NCI-H1930 (cell line): ENCODE data around the gene MAB21L4.

Experiments used
- DNase-seq, 2 experiments: peaks; one replicate each; lab custom pipeline; 2025; lab: John Stamatoyannopoulos, UW

MAB21L4 gene

GRCh38 chr2:240925191-240925567 is 29.2 kb upstream of the MAB21L4 start:
- no peak for DNase-seq

- DNase-seq, result no peak
These were observed 27.1 kb upstream of the MAB21L4 start for GRCh38 chr2:240922982-240923537.

DNA sequence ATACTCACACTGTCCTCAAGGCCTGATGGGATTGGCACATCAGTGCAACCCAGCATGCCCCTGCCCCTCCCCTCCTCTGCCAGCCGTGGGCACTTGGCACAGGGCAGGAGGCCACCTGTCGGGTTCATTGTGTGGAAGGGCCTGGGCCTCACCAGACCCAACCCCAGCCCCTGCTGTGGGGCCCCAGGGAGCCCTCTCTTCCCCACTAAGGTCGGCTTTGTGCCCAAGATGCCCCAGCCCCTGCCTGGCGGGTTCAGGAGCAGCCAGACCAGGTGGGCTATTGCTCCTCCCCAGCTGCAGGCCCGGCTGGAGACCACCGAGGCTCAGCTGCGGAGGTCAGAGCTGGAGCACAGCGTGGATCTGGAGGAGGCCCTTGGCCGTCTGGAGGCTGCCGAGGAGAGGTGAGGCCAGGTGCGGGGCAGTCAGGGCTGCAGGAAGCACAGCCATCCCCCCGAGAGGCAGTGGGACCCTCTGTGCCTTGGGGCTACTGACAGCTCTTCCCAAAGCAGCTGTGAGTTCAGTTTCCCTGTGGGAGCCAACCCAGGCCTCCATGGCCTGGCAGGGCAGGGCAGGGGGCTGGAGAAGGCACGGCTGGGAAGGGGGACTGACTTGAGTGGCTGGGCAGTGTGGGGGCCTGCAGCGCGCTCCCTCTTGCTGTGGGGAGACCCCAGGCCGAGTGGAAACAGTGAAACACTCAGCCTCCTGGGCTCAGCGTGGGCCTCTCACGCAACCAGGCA is 26.5 kb upstream of the MAB21L4 start:
- DNase-seq, result no peak

- DNase-seq, result no peak
These were observed 26.0 kb upstream of the MAB21L4 start for GRCh38 chr2:240921995-240922244.

- no peak for DNase-seq
These were observed 25.5 kb upstream of the MAB21L4 start for GRCh38 chr2:240921311-240921994.

GRCh38 chr2:240920783-240921231 is 24.9 kb upstream of the MAB21L4 start:
- DNase-seq, result no peak

- DNase-seq, result no peak
These were observed 24.1 kb upstream of the MAB21L4 start for GRCh38 chr2:240919786-240920782.

DNA sequence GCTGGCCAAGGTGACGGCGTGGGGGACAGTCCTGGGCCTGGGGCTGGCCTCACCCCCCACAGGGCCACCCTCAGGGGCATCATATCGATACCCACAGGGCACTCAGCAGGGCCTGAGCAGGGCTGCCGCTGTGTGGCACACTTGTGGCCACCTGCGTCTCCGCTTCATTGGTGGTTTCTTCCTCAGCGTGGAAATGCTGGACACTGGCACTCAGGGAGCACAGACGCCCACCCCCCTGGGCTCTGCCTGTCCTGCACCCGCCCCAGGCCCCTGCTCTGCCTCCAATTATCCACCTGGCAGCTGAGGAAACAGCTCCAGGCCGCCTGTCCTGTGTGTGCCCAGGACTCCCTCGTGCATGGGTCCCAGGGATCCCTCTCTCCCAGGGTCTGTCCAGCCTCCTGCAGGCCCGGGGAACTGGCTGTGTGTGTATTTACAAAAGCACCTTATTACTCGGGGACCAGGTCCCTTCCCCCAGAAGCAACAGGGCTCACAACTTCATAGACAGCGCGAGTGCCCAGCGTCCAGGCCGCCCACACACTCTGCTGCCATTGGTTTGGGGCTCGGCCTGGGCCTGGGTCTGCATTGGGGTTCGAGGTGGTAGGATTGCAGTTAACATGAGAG is 23.3 kb upstream of the MAB21L4 start:
- DNase-seq, result no peak

DNA sequence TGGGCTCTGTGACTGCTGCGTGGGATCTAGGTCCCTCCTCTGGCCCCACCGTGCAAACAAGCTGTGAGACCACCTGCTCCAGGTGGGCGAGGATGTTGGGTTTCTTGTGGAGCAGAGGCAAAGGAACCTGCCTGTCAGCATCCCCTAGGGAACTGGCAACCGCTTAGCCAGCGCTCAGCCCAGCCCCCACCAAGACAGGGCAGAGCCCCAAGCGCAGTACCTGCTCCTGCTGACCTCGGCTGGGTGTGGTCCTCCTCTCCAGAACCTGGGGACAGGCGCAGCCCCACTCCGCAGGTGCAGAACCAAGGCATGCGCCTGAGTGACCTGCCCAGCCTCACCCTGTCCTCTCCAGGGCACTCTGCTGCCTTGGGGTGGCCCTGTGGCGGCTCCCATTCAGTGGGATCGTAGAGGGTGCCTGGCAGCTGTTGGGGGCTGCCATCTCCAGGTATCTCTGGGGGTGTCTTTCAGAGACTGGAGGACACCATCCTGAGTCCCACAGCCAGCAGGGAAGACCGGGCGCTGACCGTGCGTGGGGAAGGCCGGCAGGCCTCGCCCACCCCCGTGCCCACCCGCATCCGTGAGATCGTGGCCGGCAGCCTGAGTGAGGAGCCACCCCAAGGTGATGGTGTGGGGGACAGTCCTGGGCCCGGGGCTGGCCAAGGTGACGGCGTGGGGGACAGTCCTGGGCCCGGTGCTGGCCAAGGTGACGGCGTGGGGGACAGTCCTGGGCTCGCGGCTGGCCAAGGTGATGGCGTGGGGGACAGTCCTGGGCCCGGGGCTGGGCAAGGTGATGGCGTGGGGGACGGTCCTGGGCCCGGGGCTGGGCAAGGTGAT is 22.5 kb upstream of the MAB21L4 start:
- DNase-seq, result no peak

DNA sequence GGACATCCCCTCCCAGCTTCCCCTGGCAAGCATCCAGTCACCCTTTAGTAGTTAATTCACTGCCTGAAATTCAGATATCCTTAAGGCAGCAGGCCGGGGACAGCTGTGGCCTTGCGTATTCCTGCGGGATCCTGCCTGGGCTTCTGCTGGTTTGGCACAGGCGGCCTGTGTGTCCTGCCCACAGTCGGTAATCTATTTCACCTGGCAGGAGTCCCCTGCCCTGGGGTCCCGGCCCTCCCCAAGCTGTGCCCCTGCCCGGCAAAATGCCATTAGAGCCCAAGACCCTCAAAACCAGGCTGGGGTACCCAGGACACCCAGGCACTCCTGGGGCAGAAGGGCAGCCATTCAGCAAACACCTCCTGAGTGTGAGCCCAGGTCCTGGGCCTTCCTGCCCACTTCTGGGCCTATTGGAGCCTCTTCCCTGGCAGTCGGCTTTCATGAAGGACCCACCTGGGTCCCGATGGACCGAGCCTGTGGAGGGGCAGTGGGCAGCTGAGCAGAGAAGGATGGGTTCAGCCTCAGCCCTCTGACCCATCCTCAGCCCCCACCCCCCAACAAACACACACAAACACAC is 21.8 kb upstream of the MAB21L4 start:
- DNase-seq, result no peak

GRCh38 chr2:240917009-240917683 is 21.2 kb upstream of the MAB21L4 start:
- no peak for DNase-seq

DNA sequence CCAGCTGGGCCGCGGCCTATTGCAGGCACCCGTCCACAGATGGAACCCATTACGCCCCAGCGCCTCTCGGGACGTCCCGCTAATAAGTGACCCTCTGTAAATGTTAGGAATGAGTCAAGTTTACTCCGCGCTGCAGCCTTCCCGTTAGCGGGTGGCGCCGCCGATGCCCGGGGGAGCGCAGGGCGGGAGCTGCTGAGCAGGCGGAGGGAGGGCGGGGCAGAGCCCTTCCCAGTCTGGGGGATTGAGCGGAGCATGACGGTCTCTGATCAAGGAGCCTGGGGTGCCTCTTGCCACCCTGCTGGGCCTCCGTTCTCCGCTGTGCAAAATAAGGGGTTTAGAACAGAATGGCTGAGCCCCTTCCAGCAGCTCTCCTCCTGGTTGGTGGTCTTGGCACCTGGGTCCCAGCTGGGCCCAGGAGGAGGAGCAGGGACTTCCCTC is 20.6 kb upstream of the MAB21L4 start:
- no peak for DNase-seq

DNA sequence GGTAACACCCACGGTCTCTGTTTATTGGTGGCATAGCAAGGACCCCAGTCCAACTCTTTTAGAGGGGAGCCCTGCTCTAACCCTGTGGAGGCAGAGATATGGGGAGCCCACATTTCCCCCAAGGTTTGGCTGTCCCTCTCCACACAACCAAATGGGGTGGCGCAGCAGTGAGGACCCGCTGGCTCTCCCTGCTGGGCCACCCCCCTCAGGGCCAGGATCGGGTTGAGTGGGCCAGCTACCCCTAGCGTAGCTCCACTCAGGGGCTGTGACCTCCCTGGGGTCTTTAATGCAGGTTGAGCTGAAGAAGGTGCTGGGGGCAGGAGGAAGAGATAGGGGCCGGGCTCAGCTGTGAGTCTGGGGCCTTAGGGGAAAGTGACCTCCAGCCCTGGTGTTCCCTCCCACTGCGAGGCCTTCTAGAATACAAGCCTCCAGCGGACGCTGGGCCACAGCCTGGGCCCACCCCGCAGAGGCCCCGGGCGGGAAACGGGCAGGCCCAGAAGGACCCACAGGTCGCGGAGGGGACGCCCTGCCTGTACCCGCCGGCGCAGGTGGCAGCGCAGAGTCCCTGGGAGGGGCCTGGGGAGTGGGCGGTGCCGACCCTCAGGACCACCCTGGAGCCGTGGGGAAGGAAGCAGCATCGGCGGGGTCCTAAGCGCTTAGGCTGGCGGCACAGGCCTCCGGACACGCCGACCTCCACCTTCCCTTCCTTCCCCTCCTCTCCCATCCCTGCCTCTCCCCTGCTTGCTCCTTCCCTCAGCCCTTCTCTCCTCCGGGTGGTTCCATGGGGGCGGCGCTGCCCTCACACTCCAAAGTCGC is 19.8 kb upstream of the MAB21L4 start:
- no peak for DNase-seq

DNA sequence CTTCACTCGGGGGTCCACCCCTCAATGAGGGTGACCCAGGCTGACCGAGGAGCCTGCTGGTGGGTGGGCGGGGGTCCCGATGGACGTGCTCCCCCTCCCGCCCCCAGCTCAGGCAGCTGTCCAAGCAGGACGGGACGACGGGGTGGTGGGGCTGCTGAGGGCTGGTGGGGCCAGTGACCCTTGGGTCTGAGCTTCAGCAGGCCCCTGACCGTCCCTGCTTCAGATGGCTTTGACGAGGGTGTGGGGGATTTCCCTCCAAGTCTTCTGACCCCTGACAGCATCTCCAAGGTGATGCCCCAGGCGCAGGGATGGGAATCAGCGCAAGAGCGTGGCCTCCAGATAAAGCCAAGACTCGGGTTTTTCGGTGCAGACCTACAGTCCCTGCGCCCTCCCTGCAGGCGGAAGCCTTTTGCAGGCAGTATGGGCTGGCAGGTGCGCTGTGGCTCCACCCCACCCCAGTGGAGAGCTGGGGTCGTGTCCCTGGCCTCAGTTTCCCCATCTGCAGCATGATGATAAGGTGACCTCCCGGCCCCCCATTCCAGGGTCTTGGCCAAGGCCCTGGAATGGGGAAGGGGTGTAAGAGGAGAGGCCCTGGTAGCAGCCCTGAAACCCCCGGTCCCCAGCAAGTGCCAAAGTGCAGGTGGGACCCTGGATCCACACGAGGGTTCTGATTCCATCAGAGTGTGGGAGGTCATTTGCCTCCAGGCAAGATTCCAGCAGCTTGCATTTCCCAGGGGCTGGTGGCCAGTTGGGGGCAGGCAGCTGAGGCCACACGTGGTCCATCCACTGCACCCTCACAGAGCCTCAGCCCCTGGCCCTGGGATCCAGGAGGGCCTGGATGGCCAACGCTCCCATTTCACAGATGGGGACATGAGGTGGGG is 18.9 kb upstream of the MAB21L4 start:
- no peak for DNase-seq

DNA sequence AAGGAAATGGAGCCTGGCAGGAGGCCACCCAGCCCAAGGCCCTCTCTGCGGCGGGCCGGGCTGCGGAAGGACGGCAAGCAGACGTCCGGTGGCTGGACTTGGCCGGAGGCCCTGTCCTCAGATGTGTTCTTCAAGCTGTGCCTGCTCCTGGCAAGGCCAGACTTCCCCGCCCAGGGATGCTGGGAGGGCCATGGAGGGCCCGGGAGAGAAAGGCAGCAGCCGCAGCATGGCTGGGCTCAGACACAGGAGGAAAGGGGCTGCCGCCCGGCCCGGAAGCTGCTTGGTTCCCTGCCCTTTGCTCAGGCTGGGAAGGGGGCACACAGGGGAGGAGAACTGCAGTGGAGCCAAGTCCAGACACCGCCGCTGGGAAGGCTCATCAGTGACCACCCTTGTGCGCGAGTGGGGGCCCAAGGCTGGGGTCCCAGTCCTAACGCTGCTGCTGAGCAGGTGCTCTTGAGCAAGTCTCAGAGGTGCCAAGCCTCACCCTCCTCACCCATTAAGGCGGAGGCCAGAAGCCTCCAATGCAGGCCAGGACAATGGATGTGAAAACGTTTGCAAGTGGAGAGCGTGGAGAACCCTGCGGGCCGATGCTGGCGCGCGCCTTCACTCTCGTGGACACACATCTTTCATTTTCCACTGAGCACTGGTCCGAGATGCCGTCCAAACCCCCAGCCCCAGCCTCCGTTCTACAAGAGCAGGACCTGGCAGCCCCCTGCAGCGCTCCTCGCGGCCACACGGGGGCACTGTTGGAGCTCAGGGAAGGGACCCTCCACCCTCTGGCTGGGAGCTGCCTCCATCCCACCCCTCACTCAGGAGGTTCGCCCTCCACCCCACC is 18.1 kb upstream of the MAB21L4 start:
- DNase-seq, result peak in 1 of 2 experiments; percentile 47

DNA sequence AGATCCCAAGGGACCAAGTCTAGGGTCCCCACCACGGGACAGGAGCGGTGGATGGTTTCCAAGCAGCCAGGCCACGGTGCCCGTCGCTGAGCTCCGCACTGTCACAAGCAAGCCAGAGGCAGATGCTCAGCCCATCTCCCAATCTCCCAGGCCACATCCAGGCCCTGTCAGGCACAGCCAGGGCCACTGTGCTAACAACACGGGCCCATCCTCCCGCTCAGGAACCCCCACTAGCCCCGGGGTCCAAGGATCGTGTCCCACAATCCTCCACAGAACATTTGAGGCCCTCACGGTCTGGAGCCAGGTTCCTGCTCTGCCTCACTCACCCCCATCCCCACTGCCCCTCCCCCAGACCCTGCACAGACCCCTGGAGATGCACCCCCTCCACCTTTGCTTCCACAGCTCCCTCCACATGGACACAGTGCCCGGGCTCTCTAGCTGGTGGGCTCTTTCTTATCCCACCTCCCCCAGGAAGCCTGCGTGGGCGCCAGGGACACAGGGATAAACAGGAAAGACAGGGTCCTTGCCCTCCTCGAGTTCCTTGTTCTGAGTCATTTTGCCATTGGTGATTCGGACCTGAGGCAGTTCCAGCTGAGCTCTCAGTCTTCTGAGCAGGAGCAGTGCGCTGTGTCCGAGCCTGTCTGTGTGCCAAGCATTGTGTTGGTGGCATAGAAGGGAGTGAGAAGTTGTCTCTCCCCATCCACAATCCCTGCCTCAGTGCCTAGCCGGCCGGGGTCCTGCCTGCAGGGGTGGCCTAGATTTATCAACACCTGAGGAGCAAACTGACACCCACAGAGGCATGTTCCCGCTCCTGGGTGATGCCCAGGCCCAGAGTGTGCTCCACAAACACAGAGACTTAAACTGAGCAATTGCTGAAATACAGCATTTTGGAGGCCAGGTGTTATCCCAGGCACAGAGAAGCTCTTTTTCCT is 17.2 kb upstream of the MAB21L4 start:
- DNase-seq, result no peak
